HG03097 (cell line): ENCODE results near the gene GJA3.

Source experiments
- ATAC-seq: cut with Tn5 transposase; IDR thresholded peaks from one replicate; pipeline ENCODE4 v1.9.1; 2021; ENCODE audit not compliant: unreplicated experiment, low FRiP score

Gene GJA3

DNA sequence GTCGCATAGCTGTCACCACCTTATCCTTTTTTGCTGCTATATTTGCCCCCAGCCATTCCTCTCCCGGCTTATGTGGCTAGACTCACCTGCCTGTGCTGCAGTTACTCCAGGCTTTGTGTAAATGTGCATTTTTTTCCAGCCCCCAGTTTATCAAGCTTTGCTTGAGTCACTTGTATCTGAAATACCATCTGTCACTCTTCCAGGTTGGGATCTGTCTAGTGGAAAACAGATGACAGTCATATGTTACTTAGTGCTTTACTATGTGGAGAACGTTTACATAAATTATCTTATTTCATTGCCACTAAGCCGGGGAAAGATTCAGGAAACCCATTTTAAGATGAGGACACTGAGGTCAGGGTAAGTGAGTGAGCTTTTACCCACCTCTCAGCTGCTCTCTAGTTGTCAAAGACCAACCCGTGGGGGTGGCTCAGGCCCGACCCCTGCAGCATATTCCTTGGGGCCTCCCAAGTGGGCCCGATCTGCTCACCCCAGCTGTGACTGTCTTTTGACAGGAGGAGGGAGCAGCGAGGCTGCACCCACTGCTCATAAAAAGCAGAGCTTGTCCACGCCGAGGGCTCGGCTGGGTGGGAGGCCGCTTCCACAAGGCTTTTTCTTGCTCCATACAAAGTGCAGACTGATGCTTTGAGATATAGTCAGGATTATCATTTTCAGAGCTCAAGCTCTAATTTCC is 24.7 kb upstream of the GJA3 start:
- ATAC-seq = no peak

DNA sequence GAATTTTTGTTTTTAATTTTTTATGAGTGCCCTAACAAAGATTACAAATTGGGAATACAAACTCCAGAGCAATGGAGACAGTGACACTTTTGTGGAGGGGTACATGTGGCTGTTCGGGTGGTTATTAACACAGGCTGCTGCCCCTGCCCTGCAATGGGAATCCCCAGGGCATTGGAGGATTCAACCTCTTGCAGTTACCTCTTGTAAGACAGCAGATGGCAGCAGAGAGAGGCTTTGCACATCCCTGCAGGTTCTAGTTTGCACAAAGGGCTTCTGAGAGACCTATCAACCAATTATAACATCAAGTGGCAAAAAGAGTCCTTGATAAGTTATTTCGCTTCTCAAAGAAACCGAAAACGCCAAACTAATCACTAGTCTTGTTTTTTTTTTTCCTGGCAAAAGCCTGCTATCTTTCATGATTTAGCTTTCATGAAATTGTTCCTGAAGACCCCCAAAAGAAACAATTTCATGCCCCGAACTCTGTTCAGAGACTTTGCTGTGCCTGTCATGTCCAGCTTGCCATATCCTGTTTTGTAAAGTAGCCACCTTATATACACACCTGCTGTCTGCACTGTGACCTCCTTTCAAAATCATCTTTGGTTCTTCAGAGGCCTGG is 21.5 kb upstream of the GJA3 start:
- no peak for ATAC-seq

DNA sequence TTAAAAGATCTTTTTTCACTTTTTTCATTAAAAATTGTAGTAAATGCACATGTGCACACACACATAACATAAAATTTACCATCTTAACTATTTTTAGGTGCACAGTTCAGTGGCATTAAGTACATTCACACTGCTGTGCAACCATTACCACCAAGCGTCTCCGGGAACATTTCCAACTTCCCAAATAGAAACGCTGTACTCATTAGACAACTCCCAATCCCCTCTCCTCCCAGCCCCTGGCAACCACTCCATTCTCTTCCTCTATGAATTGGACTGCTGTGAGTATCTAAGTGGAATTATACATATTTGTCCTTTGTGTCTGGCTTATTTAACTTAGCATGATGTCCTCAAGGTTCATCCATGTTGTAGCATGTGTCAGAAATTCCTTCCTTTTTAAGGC is 20.3 kb upstream of the GJA3 start:
- ATAC-seq = no peak

DNA sequence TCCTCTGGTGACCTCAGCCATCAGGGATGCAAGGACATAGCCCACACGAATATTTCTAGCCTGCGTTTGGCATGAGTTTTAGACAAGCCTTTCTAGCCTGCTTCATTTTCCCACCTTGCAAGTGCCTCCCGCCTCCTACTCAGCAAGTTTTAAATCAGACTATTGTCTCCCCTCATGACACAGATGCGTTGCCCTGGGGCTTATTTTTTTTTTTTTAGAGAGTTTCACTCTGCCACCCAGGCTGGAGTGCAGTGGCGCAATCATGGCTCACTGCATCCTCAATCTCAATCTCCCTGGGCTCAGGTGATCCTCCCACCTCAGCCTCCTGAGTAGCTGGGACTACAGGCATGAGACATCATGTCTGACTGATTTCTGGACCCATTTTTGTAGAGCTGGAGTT is 17.3 kb upstream of the GJA3 start:
- ATAC-seq = no peak

DNA sequence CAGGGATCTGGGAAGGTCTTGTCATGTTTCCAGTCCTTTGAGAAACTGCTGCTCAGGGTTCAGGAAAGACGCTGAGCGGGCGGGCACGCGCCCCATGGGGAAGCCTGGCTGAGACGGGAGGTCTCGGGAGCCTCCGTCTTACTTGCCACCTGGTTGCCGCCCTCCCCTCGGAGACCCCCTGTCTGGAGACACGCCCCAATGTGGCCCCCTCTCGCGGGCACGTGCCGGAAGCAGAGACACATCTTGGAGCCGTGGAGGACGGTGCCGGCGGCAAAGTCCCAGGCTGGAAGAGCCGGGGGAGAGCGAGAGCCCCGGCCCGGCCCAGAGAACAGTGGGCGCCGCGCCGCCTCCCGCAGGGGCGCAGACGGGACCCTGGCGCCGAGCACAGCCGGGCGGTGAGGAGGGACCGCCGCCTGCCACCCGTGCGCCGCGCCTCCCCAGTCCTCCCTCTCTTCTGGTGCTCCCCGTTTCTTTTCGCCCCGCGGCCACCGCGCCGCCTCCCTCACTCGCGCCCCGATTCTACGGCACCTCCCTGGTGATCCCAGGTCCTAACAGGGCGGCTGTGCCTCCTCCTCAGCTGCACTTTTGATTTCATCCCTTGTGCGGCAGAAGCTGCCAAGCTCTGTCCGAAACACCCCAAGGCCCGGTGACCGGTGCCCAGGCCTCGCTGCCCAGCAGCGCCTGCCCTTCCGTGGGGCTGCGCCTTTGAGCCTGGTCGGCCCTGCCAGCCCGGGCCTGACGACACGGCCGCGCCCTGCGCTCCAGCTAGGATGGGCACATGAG is 16.4 kb upstream of the GJA3 start:
- no peak for ATAC-seq

DNA sequence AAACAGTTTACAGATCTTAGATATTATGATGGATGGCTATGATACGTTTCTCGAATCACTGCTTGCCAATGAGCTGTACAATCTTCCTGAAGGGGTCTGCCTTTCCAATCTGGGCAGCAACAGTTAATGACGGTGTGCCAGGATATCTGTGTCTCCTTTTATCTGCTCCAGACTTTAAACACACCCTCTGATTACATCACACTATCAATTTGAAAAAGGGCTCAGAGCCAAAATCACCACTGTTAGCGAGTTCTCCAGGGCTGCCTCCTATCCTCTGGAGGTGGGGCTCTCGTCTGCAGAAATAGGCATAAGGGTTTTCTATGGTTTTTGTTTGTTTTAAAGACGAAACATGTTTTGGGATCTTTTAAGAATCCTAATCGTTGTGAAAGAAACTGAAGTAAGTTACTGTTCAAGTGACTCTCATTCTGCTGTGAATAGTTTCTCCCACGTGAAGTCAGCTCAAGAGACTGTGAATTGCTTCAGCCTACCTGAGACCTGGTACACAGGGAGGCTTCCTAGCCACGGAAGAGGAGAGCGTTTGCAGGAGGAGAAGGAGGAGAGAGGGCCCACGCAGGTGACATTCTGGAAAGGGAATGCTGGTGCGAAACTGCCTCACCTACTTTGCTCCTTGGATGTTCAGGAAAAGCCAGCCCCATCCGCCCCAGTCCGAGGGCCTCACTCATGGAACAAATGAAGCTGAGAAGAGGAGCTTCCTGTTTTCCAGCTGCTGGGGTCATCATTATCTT is 15.2 kb upstream of the GJA3 start:
- no peak for ATAC-seq

DNA sequence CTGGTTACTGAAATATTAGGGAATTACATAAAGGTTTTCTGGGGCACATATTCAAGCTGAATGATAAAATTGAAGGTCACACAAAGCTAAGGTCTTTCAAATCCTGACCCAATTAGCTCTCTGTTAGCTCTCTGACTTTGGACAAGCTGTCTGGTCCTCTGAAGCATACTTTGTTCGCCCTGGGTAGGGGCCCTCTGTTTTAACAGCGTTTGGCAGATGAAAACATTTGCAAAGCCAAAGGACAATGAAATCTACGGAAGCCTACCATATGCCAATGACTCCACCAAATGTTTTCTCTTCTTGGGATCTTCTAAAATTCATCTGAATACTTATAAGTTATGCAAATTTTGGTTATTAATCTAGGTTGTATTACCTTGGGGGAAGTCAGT is 14.5 kb upstream of the GJA3 start:
- ATAC-seq = no peak

DNA sequence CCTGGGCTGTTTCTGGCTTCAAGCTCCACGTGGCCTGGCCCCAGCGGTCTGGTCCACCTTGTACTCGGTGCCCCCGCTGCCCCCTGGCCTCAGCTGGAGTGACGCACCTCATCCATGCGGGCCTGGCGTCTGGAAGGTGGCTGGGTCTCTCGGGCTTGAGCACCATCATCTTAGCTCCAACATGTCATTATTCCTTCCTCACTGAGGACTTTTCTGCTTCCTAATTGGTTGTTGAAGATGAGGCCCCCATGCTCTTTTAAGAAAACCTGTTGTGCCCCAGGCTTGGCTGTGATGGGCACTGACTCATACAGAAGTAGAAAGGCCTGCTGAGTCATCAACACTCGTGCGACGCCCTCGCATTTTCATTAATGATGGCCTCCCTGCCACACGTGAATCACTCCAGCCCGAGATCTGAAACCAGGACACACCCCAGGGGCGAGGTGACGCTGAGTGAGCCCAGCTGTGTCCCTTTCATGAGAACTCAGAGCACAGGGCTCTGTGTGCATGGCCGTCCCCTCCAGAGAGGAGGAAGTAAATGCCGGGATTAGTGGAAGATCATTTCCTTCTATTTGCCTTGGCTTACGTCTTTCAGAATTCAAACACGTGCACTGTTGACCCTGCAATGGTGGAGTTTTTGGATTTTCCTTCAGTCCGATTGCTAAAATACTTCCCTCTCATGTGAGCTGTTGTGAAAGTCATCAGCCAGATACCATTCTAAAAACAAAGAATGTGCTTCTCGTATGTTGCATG is 14.0 kb upstream of the GJA3 start:
- peak; percentile 68 for ATAC-seq

DNA sequence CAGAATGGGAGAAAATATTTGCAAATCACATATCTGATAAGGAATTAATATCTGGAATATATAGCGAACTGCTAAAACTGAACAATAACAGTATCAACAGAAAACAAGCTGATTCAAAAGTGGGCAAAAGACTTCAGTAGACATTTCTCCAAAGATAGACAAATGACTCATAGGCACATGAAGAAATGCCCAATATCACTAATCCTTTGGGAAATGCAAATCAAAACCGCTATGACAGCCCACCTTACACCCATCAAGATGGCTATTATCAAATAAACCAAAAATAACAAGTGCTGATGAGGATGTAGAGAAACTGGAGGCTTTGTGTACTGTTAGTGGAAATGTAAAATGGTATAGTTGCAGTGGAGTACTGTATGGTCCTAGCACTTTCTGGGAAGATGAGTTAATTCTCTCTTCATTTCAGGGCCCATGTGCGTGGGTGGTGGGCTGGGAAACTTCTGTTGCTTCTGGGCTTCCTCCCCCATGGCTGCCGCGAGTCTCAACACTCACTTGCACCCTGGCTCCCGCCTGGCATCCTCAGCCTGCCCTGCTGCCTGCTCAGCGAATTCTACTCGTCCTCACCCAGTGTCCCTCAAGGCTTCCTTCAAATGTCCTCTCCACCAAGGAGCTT is 12.4 kb upstream of the GJA3 start:
- ATAC-seq = no peak

DNA sequence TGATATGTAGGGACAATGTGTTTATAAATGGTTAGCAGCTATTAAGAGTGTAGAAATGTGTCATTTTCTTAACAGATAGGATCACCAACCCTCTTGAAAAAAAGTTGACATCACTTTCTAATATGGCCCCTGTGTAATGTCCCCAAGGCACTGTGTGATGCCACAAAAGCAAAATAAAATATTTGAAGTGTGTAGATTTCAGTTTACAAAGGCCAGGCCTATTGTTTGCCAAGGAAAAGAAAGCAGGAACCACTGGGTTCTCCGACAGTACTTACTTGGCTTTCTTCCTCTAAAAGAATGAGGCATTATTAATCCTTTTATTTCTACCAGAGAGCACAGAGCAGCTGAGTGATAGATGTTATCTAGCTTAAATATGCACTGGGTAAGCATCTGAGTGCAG is 10.5 kb upstream of the GJA3 start:
- no peak for ATAC-seq

DNA sequence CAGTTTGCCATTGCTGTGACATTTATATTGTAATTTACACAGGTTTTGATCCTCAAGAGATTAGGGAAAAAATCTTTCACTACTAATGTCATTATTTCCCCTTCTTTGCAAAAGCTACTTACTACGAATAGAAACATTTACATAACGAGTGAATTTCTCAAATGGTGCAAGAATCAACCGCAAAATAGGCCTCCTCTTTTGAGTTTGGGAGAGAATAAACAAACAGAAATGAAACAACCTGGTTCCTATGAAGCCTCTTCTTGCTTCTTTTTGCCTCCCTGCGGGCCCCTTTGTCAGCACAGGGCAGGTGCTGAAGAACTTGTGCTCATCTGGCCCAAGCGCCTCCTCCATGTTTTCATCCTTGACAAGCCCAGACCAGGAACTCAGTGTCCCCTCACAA is 10.1 kb upstream of the GJA3 start:
- ATAC-seq = no peak

DNA sequence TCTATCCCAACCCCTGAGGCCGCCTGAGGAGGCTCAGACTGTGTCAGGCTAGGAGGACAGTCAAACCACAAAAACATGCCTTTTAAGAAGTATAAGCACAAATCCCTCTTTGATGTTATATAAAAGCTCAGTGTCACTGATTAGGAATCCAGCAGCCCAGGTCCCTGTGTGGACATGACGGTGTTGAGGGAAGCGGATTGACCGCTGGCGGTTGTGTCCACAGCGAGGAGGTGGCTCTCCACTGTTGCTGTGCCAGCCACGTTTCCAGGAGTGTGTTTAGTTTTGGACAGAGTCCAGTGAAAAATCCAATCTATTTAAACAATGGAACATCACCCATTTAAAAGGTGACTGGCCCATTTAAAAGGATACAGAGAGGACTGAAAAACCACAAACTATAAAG is 7.5 kb upstream of the GJA3 start:
- ATAC-seq = no peak

DNA sequence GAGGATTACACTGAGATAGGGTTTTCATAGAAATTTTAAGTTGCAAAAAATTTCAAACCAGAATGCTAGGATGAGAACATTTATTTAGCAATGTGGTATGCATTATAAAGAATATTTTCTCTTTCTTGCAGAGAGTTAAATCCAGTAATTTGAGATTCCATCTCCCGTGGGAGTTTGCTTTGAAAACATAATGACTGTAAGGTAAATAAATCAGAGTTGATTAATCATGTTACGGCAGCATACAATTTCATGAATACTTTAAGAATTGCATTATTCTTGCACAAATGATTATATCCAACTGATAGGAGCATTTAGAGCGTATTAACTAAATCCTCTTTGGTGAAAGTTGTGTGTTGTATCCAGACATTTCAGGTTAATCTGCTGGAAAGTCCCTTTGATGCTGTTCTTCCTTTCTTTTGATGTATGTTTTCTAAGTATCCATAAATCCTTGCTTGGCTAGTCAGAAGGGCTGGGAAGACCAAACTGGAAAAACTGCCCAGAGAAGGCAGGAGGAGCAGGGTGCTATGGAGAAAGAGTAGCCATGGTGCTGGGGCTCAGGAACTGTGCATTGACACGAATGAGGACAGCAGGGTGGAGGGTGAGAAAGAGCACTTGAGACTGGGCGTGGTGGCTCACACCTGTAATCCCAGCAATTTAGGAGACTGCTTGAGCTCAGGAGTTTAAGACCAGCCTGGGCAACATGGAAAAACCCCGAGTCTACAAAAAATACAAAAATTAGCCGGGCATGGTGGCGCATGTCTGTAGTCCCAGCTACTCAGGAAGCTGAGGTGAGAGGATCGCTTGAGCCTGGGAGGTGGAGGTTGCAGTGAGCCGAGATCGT is 4.8 kb upstream of the GJA3 start:
- ATAC-seq = no peak

DNA sequence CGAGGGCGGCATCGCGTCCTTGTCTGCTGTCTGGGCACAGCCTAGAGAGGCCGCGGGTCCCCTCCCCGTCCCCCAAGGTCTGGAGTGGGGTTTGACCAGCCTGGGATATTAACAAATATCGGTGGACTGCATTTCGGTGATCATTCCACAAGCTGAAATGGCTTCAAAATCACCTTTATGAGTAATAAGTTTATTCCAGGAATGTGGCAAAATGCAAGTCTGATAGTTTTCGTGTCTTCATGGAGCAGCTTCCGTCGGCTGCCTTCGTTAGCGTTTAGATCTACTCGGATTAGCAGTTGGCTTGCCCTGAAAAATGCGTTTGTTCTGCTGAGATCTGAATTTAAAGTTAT is 1.1 kb upstream of the GJA3 start:
- ATAC-seq = no peak

DNA sequence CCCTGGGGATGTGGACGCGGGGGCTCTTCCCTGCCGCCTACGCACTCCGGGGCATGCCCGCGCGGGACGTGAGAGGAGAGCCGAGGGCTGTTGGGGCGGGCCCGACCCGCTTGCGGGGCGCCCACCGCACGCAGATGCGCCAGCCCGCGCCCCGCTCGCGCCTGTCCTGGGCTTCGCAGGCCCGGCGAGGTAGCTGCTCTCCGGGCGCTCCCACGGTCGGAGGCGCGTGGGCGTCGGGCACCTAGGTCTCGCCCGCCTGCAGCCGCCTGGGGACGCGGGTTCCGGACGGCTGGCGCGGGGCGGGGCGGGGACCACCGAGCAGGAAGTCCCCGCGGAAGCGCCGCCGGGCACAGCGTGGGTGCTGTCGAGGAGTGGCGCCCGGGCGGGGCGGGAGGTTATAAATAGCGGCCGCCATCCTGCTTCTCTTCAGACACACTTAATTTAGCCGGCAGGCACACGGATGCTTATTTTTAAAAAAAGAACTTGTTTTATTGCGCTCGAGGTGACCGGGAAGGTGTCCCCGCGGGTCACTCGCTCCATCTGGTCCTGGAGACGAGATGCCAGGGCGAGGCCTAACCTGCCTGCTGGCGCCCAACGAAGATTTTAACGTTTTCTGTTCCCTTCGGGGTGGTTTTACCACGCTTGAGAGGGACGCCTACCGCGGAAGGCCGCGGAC is 561 bp upstream of the GJA3 start:
- peak; percentile 45 for ATAC-seq

DNA sequence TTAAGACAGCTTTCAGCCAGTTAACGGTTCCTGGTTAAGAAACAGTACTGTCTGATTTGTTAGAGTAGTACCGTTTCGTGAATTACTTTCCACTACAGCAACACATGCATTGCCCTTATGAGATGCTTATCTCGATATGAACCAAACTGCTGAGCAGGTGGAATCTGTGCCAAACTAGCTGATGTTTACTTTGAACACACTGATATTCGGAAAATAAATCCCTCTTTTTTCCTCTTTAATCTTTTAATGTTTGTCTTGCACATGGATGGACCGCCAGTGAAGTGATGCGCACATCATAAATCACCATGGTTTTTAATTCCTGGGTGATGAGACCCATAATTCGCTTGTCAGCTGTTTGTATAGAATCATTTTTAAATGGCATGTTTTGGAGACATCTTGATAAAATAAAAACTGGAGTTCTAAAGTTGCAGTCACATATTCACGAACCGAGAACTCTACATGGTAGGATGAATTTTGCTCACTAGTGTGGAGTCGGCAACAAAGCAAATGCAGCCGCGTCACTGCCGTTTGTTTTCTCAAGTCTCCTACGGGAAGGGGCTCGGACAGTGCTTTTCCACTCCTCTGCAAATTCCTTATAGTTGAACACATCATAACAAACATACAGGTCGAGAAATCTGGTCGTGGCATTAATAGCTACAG is 1.1 kb downstream of the GJA3 start:
- no peak for ATAC-seq

DNA sequence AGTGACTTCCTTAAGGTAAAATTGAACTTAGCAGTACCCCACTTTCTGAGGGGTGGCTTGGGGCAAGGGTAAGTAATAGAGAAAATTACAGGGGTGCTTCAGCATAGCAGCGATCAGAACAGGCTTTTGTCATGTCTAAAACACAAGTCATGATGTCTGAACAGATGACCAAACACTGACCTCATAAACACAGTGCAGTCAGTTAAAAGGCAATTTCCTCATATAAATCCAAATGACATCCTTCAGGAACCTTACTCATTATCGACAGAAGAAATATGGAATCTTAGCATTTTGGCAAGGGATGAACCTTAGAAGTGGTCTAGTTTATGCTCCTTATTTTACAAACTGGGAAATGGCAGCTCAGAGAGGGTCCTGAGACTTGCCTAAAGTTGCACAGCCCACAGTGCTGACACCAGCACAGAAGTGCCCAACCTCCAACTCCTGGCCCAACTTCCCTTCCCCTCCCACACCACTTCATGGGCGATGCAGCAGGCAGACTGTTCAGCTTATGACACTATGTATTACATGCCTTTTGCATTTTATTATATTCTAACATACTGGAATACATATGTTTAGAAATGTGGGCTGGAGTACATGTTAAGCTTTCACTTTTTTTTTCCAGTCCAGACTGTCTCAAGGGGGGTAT is 3.6 kb downstream of the GJA3 start:
- no peak for ATAC-seq

DNA sequence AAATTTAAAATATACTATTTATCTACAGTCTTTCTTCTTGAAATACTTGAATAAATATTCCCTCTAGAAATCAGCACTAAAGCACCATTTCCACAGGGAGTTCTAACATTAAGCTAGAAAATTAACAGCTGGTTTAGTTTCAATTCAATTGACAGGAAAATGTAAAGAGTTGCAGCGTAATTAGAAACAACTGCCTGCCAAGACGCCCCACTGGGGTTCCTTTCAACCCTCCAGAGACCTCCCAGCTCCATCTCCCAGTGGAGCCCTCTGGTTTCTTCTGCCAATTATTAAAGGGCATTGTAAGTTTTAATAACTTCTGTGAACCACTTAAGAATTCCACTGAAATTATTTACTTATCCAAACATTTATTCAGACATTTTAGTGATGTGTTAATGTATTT is 4.2 kb downstream of the GJA3 start:
- ATAC-seq = no peak
